Tongue (tissue), 2 donors: ENCODE results near the gene NUP42. TPM values are rescaled to one million over a fixed set of nuclear protein-coding genes. Genes with fewer than 3 reads are reported as not detected.
"Not testable (repeated sequence)": the region's sequence is repeated elsewhere in the genome, so short reads cannot be mapped to it uniquely, and the experiment has no call there.

Source experiments
- DNase-seq: peaks from one replicate; pipeline ENCODE4 v3.0.0-alpha.2; 2015
- total RNA-seq: library from RNA; depleted of rRNA; stranded (reverse); fragments of >200 nt; gene quantifications from one replicate; pipeline ENCODE4 v1.2.3, GENCODE V29; 2014

Gene NUP42
- total RNA-seq, 1 donor from 2014 or later = 44.5 TPM

DNA sequence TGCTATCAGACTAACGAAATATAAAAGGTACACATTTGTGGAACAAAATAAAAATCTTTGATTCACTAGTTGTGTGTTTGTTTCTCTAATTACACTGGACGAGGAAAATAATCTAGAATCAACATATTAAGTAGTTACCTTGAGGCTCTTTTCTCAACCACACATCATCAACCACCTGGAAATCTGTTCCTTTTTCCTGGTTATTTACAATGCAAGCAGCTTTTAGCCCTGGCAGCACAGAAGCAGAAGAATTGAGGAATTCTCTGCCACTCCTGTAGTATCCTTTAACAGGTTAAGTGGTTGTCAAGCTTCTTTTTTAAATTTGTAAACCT, 23.7 kb downstream of the NUP42 start:
- no peak for DNase-seq

DNA sequence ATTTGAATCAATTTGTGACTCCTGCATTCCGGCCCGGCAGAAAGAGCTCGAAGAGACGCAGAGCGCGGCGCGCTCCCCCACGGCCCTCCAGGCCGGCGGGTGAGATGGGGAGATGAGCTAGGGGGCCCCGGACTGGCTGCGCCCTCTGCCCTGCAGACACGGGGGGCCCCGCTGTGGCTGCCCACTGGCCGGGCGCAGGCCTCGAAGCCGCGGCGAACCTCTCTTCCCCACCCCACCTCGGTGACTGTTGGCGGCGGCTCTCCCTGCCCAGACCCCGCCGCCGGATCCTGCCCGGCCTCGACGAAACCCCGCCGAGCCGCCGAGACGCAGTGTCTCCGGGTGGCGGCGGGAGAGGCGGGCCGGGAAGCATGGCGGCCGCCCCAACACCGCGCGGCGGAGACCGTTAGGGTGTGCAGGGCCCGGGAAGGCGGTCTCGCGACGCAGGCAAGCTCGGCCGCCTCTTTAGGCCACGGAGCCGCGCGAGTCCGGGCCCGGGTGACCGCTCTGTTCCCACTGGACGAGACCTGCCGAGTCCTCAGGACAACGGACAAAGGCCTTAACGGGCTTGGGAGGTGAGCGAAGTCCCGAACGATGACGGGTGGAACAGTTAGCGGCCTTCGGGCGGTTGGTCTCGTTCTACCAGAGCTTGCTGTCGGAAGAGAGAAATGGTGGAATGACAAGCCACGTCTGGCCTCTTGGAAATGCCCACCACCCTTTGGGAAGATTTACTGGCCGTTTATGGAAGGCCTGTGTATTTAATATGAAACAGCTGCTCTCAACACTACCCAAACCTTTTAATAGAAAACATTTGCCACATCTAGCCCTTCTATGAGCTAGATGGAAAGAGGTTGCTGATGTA, 24.3 kb downstream of the NUP42 start:
- DNase-seq = peak; percentile 62

DNA sequence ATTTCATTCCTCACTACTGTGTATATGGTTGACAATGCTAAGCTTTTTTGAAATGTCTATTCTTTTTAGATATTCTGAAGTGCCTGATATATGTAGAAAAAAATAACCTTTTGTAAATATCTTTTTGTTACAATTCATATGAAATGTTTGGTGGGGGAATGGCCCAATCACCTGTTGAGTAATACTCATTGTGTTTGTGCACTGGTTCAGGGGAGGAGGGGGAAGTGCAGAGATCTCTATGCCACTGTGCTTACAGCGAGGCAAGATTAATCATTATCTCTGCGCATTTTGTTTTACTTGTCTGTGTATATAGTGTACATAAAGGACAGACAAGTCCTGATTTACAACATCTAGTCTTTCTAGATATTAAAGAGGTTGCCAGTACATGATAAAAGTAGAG, 25.2 kb downstream of the NUP42 start:
- DNase-seq = no peak

DNA sequence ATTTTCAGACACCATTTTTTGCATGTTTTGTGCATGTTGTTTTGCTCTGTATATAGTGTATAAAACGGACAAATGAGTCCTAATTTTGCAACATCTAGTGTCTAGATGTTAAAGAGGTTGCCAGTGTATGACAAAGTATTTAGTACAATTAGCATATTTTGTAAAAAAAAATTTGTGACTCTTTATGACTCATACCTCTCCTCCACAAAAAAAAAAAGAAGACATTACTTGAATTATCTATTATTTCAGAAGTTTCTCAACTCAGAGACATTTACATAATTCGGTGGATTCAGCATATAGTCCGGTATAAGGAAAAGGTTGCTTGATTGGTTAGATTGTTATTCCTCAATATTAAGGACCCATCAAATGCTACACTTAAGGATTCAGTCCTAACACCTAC, 26.0 kb downstream of the NUP42 start:
- DNase-seq = no peak

DNA sequence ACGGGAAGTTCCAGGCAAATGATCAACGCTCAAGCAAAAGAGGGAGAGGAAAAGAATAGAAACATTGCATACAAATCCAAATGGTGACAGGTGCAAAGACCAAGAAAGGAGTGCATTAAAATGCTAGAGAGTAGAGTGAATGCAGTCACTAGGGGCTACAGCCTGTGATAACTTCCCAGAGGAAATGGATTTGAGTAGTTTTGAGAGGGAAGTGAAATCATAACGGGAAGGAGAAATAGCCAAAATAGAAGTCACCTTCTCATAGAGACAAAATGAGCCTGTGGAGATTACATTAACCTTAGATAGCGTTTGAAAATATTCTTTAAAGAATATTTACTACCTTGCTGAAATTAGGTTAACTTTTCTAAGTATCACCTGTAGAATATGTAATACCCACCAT, 26.5 kb downstream of the NUP42 start:
- DNase-seq = no peak

DNA sequence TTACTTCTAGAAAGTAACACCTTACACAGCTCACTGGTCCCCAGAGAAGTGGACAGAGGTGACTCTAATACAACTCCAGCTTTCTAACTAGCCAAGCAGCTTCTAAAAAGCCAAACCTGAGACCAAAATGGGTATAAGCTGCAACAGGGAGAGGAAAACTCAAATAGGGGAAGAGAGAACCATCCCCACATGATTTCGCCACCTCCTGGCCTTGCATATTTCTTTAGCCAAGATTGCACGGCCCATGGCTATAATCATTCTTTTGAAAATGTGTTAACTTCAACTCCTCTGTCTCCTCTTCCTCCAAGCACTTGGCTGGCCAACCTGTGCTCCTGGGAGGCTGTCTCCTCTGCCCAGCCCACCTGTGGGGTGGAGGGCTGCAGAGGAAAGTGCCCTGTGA, 28.7 kb downstream of the NUP42 start:
- no peak for DNase-seq

DNA sequence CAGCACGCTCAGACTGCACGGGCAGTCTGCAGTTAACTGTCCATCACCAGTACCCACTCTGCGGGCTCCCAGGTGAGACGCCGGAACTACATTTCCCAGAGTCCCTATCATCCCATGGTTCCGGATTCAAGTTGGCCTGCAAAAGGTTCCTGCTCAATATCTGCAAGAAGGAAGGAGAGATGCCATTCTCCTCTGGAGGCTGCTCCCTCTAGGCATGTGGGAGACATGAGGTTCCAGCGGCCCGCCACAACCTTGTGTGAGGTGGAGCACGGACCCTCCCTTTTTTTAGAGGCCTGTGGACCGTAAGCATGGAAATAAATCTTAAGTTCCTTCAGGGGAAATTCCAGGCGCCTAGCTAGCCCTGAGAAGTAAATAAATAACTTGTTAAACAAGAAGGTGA, 29.7 kb downstream of the NUP42 start:
- DNase-seq = no peak

DNA sequence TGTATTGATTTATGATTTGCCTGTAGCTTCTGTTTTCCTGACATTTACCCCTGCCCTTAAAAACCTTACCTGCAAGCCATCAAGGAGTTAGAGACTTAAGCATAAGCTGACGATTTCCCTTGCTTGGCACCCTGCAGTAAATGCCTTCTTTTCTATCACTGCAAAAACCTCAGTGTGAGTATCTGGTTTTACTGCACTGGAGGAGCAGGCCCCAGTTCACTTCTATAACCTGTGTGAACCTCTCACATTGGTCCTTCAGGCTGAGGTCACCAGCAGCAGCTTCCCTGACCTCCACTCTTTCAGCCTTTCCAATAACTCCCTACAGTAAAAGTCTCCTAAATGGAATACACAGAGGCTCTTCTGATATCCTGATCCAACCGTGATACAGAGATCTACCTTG, 30.5 kb downstream of the NUP42 start:
- no peak for DNase-seq

DNA sequence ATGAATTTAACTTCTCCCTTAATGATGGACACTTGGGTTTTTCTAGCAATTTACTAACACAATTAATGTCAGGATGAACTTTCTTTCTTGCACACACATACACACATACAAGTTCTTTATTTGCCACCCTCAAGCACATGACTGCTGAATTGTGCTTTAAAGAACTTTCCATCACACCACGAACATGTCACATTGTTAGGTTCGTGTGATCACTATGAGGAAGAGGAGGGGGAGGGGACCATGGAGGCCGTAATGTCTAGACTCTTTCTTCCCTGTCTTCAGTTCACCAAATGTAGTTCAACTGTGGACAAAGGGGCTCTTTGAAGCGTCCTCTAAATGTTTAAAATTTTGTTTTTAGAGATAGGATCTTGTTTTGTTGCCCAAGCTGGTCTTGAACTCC, 31.0 kb downstream of the NUP42 start:
- DNase-seq = no peak

DNA sequence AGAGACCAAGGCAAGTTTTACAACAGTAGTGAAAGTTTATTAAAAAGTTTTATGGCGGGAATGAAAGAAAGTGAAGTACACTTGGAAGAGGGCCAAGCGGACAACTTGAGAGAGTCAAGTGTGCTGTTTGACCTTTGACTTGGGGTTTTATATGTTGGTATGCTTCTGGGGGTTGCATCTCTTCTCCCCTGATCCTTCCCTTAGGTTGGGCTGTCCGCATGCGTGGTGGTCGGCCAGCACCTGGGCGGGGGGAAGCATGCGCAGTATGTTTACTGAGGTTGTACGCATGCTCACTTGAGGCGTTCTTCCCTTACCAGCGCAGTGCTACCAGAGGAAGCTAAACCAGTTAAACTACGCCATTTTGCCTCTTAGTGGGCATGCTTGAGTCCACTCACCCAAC, 31.9 kb downstream of the NUP42 start:
- DNase-seq = no peak

DNA sequence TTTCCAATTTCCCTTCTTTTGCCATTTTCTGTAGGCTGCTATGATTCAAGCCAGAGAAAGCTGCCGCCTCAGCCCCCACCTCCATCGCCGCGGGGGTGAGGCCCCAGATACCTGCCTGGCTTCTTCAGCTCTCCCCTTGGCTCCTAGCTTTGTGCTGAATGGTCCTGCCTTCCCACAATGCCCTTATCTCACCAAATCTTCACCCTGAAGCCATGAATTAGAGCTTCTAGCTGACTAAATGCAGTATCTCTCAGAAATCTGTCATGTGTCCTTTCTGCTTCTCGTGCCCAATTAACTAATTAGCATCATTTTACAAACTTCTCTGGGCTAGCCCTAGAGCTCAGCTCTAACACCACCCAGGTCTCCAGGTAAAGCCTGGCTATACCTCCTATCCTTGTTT, 32.6 kb downstream of the NUP42 start:
- no peak for DNase-seq

DNA sequence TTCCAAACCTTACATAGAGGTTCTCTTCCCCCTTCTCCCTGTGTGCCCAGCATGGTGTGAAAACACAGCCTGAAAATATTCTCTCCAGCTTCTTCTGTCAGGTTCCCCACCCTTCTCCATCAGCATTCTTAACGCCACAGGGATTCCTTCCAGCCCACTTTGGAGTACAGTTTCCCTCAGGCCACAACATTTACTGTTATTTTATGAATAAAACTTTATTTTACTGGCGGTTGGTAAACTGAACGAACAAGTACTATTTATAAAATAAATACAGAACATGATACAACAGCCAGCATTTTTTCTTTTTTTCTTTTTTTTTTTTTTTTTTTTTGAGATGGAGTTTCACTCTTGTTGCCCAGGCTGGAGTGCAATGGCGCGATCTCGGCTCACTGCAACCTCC, 33.1 kb downstream of the NUP42 start:
- DNase-seq = no peak

DNA sequence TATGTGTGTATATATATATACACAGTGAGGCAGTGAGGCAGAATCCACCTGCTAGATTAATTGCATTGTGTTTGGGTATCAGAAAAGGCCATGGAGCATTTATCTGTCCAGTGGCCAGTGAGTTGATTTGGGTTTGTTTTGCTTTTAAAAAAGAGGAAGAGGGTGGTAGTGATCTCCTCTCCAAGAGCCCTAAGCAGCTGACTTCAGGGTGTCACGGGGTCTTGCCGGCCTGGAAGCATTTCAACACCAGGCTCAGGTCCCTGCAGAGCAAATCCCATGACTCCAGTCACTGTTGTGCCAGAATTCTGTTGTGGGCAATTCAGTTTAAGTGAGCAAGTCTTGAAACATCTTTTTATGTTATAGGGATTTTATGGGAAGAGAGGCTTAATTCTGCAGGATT, 34.2 kb downstream of the NUP42 start:
- DNase-seq = no peak

DNA sequence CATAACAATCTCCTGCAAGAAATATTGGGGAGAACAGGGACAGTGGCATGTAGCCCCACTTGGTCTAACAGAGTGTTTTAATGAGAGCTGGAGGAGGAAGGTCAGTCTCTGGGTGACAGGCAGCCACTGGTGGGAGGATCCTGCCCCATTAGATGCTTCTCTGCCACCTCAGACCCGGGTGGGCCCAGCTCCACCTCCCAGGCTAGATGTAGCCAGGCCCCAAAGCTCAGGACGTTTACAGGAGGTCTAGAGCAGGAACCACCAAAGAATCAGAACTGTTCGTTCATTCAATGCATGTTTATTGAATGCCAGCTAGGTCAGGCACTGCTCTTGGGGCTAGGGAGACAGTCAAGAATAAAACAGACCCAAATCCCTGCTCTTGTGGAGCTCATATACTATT, 36.3 kb downstream of the NUP42 start:
- DNase-seq = no peak

DNA sequence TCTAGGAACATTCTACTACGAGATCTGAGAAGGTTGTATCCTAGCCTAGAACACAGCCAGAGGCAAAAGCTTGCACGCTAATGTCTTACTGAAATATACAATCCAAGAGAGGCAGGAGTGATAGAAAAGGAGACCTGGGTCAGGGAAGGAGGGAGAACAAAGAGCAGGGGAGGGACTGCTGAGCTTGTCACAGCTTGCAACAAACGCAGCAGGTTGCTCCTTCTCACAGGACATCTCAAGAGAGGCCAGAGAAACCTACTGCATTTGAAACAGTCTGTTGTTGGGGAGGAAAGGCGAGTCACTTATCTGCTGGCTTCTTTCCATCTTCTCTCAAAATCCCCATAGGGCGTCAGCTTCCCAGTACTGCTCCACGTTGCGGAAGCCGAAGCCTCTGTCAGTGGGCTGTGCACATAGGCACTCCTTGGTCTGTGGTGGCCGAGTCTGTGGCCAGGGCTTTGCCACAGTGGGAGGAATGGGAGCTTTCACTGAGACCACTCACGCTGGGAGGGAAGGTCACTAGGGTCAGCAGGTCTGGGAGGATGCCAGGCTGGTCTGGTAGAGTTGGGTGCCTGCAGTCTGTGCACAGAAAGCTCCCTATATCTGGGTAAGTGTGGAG, 39.0 kb downstream of the NUP42 start:
- DNase-seq = no peak

DNA sequence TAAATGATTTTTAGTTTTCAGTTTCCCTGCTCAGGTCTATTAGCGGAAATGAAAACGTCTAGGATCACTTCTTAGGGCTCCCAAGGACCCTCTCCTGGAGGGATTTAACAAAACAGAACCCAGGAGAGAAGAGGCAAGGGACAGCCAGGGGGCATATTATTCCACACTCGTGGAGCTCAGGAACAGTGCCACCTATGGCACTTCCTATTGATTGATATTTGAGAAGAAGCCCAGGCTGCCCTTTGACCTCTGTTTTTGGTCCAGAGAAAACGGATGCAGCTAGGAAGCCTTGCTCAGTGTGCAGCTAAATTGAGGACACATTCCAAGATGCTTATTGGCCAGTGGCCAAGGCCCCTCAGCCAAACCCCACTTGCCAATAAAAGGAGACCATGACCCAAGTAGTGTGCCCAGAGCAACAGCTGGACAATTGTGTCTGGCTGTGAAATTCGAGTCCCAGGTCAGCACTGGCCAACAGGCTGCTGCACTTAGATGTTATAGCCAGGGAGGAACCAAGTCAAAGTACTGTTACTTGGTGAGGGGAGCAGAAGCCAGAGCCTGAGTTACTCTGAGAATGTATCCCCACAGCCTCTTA, 40.7 kb downstream of the NUP42 start:
- peak; percentile 81 for DNase-seq

DNA sequence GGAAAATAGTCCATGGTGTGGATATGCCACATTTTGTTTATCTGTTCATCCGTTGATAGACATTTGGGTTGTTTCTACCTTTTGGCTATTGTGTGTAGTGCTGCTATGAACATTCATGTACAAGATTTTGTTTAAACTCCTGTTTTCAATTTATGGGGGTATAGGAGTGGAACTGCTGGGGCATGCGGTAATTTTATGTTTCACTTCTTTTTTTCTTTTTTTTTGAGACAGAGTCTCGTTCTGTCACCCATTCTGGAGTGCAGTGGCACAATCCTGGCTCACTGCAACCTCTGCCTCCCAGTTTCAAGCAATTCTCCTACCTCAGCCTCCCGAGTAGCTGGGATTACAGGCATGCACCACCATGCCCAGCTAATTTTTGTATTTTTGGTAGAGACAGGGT, 42.5 kb downstream of the NUP42 start:
- DNase-seq = not testable (repeated sequence)

DNA sequence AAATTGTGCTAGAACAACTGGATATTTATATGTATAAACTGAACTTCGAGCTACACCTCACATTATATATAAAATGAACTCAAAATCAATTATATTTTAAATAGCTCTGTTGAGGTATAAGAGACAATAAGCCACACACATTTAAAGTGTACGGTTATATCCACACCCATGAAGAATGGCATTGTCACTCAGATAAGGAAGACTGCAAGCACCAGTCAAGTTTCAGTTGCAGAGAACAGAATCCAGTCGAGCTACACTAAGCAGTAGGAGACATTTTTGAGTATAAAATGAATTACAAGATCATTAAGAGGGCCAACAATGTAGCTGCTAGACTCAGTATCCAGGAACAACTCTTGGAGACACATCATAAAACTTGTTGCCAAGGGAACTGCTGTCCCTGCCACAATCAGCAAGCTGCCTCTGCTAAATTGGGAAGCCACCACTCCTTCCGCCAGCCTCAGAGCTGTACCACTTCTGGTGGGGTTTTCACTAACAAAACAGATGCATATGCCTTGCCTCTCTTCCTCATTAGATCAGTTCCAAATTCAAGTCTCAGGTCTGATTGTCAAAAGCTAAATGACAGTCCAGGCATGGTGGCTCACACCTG, 45.1 kb downstream of the NUP42 start:
- no peak for DNase-seq

DNA sequence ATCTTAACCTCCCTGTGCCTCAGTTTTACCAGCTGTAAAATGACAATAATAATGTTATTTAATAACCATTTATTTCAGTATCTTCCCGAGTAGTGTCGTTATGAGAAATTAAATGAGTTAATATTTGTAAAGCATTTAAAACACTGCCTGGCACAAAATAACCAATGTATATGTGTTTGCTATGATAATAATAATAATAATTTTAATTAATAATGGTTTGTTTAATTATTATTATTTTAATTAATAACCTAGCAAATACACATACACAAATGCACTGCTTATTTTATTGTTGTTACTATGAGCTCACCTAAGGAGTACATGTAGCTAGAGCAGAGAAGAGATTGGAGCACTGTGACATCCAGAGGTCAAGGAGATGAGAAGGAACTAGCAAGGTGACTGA, 46.6 kb downstream of the NUP42 start:
- no peak for DNase-seq

DNA sequence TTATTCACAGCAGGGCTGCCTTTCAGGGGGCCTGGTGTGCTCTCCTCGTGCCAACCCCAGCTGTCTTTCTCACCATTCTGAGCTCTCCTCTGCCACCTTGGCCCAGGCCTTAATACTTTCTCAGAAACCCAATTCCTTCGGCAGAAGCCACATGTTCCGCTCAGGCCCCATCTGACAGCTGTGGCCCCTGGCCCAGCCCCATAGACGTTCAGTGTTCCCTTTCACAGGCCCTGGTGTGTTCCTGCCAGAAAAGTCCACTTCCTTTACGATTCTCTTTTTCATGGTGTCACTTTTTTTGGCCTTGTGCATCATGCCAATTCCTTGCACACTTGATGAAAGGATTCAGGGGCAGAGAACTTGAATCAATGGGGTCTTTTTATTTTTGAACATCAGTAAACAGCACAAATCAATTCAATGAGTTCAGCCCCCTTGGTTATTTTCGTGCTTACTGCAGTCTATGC, 48.8 kb downstream of the NUP42 start:
- peak; percentile 78 for DNase-seq

DNA sequence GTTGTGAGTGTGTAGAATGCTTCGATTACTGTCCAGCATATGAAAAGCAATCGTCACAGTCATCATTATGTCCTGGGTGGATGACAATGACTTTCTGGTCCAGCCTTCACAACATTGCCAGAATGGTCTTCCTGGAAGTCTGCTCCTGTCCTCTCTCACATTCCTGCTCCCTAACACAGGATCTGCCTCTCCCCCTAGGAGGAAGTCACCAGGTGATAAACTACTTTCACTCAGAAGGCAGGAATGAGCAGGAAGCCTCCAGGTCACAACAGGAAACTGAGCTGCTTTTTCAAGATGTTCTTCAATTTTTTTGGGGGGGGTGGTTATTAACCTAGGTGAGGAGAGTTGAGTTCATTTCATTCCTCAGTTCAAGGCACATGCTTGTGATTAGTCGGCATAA, 51.1 kb downstream of the NUP42 start:
- no peak for DNase-seq

DNA sequence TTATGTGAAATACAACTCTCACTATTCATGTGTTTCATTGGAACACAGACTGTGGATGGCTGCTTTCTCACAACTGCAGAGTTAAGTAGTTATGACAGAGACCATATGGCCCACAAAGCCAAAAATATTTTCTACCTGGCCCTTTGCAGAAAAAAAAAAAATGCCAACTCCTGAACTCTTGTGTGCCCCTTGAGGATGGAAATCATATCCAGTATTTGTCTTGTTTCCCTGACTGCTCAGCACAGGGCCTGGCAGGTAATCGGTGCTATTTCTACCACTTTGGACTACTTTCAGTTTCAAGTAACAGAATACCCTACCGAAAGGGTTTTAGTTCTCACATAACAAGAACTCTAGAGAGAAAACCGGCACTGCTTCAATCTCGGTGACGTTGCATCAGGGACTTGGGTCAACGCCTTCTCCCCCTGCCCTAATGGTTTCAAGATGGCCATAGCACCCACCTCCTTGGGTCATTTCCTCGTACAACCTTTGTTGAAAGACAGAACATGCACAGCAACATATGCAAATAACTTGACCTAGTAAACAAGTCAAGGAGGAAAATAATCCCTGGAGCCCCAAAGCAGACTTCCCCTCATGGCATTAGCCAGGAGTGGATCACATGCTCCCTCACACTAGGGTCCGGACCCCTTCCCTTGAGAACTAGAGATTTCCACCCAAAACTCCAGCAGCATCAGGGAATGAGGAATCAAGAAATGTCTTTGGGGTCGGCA, 52.9 kb downstream of the NUP42 start:
- DNase-seq = peak; percentile 38

DNA sequence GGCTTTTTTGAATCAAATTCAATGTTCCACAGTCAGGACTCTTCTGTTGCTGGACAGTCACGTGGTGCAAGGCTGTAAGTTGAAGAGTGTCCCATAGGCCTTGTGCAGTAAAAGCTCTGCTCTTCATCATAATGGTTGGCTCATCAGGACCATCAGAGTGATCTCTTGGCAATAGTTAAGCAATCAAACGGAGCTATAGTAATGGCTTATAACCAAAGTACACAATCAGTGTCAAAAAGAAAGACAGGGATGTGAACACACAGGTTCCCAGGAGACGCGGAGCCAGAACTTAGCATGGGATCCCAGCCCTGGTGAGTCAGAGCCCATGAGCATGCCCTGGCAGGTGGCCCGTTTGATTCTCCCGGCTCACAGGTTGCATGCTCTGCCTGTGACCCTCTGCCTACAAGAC, 54.0 kb downstream of the NUP42 start:
- DNase-seq = peak; percentile 82
